Stimulated activated CD4-positive, alpha-beta T cell treated with anti-CD3 and anti-CD28 coated beads, Interleukin-12 subunit alpha, Interleukin-12 subunit beta, amount 100 ng/mL, for 4 hours (primary cell): ENCODE results near the gene MAK.
"Not testable (repeated sequence)": the region's sequence is repeated elsewhere in the genome, so short reads cannot be mapped to it uniquely, and the experiment has no call there.

Experiments used
- DNase-seq: peaks from one replicate; pipeline ENCODE4 v3.0.0-alpha.2; 2020

The MAK gene

DNA sequence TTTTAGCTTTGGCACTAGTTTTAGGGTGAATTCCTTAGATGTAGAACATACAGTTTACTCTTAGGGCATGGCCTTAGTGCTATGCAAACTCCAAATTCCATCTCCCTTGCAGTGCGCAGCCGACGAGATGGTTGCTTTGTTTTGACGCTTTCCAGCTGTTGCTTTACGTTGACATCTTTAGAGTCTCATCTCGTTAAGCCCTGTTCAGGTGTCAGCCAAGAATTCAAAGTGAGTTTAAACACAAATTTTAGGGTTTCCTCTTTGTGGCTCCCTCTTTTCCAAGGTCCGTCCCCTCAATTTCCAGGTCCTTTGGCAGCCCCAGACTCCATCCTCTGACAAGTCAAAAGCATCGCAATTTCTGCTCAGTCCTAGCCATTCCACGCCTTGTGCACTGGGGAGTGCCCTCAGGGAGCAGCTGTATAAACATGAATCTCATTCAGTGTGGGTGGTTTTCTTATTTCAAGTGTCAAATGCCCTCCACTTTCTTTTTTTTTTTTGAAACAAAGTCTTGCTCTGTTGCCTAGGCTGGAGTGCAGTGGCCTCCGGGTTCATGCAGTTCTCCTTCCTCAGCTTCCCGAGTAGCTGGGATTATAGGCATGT lies 14.1 kb upstream of the MAK start:
- DNase-seq, result no peak

DNA sequence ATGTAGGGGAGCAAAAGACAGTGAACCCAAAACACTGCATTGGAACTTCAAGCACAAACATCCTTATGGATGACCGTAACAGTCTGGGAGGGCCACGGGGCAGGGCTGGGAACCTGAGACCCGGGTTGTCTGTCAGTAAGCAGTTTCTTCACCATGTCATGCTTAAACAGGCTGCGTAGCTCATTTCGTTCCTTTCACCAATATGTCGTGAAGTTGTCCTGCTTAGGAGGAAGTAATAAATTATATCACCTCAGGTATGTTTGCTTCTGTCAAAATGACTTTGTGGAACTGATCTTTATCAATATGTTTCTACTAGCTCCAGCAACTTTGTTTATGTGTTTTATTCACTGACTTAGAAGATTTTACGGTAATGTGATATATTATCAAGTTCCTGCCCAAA lies 12.4 kb upstream of the MAK start:
- DNase-seq, result no peak

- DNase-seq, result no peak
Measured at GRCh38 chr6:10849901-10850300, 11.6 kb upstream of the MAK start.

- DNase-seq, result no peak
Measured at GRCh38 chr6:10847684-10848083, 9.3 kb upstream of the MAK start.

GRCh38 chr6:10843554-10843953 lies 5.2 kb upstream of the MAK start:
- no peak for DNase-seq

DNA sequence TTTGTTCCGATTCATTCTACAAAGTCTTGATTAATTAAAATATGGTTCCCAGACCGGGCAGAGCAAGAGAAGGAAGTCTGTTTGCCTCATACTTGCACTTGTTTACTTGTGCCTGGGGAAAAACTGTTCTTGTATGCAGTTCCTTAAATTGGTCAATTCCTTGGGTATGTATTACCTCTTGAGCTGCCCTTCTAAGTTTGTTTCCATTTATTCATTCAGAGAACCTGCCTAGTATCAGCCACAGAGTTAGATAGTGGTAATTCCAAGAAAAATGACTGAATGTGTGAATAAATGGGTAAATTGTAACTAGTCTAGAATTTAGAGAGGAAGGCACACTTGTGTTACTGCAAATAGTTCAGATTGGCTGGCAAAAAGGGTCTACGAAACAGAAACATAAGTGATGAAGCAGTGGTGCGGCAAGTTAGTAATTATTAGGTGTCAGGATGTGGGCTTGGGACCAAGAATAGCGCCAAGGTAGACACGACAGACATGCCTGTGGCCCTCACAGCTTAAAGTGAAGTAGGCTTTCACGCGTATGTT lies 525 bp upstream of the MAK start:
- no peak for DNase-seq

DNA sequence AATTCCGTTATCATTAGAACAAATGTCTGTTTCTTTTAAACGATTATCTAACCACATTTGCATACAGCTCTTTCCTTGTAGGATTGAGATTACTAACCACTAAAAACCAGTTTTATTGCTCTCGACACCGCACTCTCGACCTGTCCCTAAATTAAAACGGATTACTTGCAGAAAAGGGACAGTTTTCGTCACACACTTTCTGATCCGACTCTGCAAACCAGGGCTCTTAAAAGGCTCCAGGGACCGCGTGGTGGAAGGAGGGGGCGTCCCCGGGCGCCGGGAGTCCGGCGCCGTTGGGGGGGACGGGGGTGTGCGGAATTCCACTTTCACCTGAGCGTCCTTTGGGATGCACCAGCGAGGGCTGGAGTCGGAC lies 731 bp downstream of the MAK start:
- DNase-seq, result no peak

- DNase-seq, result no peak
Measured at GRCh38 chr6:10837009-10837621, 1.2 kb downstream of the MAK start.

DNA sequence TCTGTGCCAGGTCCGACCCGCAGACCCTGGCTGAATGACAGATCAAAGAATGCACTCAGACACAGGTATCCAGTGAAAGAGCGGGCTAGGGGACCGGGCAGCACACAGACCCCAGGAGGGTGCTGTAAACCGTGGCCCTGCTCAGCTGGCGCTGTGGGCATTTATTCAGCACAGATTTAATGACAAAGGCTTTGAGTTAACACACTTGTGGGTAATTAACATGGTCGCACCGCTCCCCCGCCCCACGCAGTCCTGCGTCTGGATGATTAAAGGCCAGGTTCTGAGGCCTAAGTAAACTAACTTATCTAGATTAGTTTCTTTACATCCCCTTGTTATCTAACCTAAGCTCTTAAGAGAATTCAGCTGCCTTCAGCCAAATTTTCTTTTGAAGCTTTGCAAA lies 3.5 kb downstream of the MAK start:
- no peak for DNase-seq

GRCh38 chr6:10831609-10832008 lies 6.7 kb downstream of the MAK start:
- DNase-seq, result no peak

DNA sequence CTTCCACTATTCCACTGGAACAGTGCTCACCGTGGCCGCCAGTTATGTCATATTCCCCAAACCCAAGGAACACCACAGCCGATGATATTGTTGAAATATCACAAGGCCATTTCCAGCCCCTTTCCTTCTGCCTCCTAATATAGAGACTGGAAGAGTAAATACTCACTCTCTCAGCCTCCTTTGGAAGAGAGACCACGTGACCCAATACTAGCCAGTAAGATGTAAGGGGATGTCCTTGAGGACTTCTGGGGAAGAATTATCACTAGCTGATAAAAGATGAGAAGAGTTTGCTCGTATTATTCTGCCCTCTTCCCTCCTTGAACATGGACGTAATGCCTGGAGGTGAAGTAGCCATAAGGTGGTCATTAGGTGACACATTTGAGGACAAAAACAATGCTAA lies 13.5 kb downstream of the MAK start:
- DNase-seq, result no peak

DNA sequence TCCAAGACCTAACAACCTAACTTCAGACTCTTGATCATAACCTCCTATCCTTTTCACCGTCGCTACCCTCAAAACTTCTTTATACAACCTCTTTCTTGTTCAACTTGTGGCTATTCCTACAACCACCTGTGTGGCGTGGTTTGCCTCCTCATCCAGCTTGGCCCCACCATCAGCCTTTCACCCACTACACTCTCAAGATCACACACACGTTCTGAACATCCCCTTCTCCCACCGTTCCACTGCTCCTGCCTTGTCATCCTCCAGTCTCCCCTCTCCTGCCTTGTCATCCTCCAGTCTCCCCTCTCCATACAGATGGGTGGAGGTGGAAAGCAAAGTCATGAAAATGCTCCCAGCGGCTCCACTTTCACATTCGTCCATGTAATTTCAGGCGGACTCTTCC lies 14.0 kb downstream of the MAK start:
- no peak for DNase-seq

GRCh38 chr6:10814176-10814575 lies 24.2 kb downstream of the MAK start:
- not testable (repeated sequence) for DNase-seq

GRCh38 chr6:10809098-10809497 lies 29.2 kb downstream of the MAK start:
- no peak for DNase-seq

- DNase-seq, result no peak
Measured at GRCh38 chr6:10808376-10808775, 30.0 kb downstream of the MAK start.

DNA sequence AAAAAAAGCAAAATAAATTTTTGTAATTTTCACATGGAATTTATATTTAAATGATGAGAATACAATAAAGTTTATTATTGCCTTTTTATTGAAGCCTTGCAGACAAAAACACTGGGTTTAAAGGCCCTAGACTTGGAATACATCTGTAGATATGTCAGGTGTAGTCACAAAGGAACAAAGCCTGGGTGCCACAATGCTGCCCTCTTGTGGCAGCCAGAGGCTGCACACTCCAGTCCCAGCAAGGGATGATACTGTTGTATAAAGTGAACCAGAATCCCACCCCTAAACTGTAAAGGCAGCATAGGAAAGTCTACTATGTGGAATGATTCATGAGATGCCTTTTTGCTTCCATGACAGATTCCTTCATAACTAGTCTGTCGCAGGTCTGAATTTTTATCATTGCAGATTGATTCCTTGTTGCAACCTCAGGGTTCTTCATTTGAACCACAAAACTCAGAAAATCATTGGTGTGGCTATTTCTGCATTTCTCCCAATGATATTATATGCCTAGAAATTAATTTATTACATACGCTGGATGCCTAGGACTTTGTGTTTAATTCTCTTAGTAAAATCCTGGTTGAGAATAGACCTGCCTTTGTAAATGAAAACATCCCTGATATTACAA lies 37.0 kb downstream of the MAK start:
- DNase-seq, result peak; percentile 43

DNA sequence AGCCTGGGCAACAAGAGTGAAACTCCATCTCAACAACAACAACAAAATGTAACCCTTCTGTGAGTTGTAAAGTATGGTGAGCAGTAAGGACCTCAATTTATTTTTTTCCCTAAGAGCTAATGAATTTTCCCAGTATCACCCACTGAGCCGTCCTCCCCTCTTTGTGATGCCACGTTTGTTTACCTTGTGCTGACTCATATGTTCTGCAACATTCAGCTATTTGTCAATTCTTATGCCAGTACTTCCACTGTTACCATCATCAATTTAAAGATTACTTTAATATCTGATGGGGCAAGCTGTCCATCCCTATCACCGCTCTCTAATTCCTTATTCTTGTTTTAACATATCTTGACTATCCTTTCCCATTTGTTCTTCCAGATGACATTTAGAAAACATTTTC lies 37.5 kb downstream of the MAK start:
- no peak for DNase-seq

DNA sequence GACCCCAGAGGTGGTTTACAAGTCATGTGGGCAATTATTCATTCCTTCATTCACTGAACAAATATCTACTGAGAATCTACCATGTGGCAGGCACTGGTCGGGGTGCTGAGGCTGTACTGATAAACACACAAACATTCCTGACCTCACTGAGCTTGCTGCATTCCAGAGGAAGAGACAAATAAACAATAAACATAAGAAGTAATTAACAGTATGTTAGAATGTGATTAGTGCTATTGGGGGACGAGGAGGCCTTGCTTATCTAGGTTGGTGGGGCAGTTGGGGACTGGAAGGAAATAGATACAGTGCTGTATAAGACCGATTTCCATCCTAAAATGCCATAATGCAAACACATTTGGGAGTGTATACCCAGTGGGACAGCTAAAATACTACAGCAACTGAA lies 44.1 kb downstream of the MAK start:
- no peak for DNase-seq

DNA sequence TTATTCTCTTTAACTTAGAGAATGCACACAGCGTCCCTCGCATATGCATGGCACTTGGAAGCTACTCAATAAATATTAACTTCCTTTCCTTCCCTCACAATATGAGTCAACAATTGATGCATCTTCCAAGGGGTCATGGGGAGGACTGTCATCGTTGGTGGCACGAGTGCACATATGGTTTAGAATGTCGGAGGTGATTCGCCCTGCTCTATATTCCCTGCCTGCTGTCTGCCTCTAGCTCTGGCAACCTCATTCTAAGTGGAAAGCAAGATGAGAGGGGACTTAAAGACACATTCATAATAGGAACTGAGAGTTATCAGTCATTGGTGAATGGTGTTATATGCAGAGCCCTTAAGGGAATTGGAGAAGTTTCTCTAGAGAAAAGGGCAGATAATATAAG lies 44.6 kb downstream of the MAK start:
- no peak for DNase-seq

GRCh38 chr6:10793035-10793434 lies 45.3 kb downstream of the MAK start:
- no peak for DNase-seq

GRCh38 chr6:10792101-10792500 lies 46.2 kb downstream of the MAK start:
- no peak for DNase-seq

DNA sequence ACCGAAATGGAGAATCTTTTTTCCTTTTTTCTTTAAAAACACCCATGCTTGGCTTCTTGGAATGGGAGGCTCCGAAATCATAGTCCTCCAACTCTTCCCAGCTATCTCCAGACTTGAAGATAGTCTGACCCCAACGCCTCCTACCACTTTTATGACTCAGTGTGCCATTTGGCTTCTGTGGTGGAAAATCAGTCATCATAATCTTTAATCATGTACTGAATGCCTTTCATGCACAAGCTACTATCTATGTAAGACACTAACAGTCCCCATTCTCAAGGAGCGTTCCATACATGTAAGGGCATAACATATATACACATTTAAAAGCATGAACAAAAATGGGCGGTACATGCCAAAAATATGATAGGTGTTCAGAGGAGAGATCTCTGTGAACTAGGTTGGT lies 46.7 kb downstream of the MAK start:
- no peak for DNase-seq

- no peak for DNase-seq
Measured at GRCh38 chr6:10779076-10779475, 59.3 kb downstream of the MAK start.

- DNase-seq, result no peak
Measured at GRCh38 chr6:10778230-10778629, 60.1 kb downstream of the MAK start.
